ENCODE data around the gene PDZRN4.

The PDZRN4 gene

GRCh38 chr12:41465526-41465925 lies 277.4 kb downstream of the PDZRN4 start:
- no peak for DNase-seq

- no peak for DNase-seq
Observed at GRCh38 chr12:41466300-41466699, 278.2 kb downstream of the PDZRN4 start.

- DNase-seq, result no peak
Observed at GRCh38 chr12:41466802-41467201, 278.7 kb downstream of the PDZRN4 start.

GRCh38 chr12:41467591-41468325 lies 279.6 kb downstream of the PDZRN4 start:
- no peak for DNase-seq

GRCh38 chr12:41468341-41468740 lies 280.2 kb downstream of the PDZRN4 start:
- no peak for DNase-seq

- DNase-seq, result no peak
Observed at GRCh38 chr12:41468756-41469155, 280.6 kb downstream of the PDZRN4 start.

- no peak for DNase-seq
Observed at GRCh38 chr12:41473441-41473840, 285.3 kb downstream of the PDZRN4 start.

GRCh38 chr12:41474001-41474400 lies 285.9 kb downstream of the PDZRN4 start:
- no peak for DNase-seq

GRCh38 chr12:41476499-41477439 lies 288.6 kb downstream of the PDZRN4 start:
- no peak for DNase-seq

- DNase-seq, result no peak
Observed at GRCh38 chr12:41479426-41479825, 291.3 kb downstream of the PDZRN4 start.

GRCh38 chr12:41485203-41485602 lies 297.1 kb downstream of the PDZRN4 start:
- DNase-seq, result no peak

- DNase-seq, result no peak
Observed at GRCh38 chr12:41486718-41487117, 298.6 kb downstream of the PDZRN4 start.

GRCh38 chr12:41496009-41496408 lies 307.9 kb downstream of the PDZRN4 start:
- DNase-seq, result no peak

GRCh38 chr12:41497409-41497808 lies 309.3 kb downstream of the PDZRN4 start:
- DNase-seq, result no peak

- DNase-seq, result no peak
Observed at GRCh38 chr12:41504976-41505375, 316.9 kb downstream of the PDZRN4 start.

- DNase-seq, result no peak
Observed at GRCh38 chr12:41507286-41507685, 319.2 kb downstream of the PDZRN4 start.

- no peak for DNase-seq
Observed at GRCh38 chr12:41509271-41510055, 321.3 kb downstream of the PDZRN4 start.

GRCh38 chr12:41510470-41510869 lies 322.4 kb downstream of the PDZRN4 start:
- DNase-seq, result no peak

- DNase-seq, result no peak
Observed at GRCh38 chr12:41511247-41511646, 323.1 kb downstream of the PDZRN4 start.

GRCh38 chr12:41512497-41512896 lies 324.4 kb downstream of the PDZRN4 start:
- DNase-seq, result no peak

- DNase-seq, result peak; percentile 2
Observed at GRCh38 chr12:41514021-41514777, 326.1 kb downstream of the PDZRN4 start.

- DNase-seq, result no peak
Observed at GRCh38 chr12:41514907-41515306, 326.8 kb downstream of the PDZRN4 start.

Data from DMS 273 treated with DMSO at 0.1 percent for 48 hours (cell line).